NCI-H2227 treated with DMSO at 0.1 percent for 48 hours (cell line): ENCODE results near the gene UNC13B.
"Not testable (repeated sequence)": the region's sequence is repeated elsewhere in the genome, so short reads cannot be mapped to it uniquely, and the experiment has no call there.

Experiments used
- DNase-seq: peaks from one replicate; lab custom pipeline; 2025; lab: John Stamatoyannopoulos, UW

UNC13B gene

DNA sequence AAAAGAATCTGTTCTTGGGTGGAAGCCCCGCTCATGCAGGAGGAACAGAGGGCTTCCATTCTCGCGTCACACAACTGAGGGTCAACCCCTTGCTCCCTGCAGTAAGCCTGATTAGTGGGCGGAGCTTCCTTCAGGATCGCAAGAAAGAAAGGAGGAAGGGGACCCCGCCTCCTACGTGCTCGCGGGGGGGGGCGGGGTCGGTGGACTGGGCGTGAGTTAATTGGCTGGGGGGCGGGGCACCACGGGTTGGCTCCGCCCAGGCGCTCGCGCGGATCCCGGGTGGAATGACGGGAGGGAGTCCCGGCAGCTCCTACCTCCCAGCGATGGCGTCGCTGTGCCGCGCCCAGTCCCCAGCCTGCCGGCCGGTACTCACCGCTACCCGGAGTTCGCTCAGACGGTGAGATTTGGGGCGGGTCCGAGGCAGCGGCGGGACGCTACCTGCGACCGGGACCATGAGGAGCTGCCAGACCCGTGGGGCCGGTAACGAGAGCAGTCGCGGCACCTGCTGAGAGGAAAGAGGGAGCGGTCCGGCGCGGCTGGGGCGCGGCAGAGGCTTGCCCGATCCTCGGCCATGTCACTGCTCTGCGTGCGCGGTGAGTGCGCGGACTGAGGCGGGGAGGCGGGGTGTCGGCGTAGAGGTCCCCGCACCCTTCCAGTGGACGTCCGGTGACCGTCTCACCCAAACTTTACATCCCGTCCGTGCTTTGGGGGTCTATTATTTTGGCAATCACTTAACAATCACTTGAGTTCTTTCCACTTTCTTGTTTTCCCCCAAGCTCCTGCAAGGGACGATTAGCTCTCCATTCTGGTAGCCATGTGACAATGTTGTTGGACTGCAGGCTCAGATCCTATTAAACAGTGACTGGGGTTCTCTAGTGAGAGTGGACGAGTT, at the start of gene UNC13B:
TSS of gene UNC13B (plus strand) at position 297 of the 892 bp plus-strand sequence. CDS start at position 572, 275 bp downstream.
- DNase-seq, result peak; percentile 84

DNA sequence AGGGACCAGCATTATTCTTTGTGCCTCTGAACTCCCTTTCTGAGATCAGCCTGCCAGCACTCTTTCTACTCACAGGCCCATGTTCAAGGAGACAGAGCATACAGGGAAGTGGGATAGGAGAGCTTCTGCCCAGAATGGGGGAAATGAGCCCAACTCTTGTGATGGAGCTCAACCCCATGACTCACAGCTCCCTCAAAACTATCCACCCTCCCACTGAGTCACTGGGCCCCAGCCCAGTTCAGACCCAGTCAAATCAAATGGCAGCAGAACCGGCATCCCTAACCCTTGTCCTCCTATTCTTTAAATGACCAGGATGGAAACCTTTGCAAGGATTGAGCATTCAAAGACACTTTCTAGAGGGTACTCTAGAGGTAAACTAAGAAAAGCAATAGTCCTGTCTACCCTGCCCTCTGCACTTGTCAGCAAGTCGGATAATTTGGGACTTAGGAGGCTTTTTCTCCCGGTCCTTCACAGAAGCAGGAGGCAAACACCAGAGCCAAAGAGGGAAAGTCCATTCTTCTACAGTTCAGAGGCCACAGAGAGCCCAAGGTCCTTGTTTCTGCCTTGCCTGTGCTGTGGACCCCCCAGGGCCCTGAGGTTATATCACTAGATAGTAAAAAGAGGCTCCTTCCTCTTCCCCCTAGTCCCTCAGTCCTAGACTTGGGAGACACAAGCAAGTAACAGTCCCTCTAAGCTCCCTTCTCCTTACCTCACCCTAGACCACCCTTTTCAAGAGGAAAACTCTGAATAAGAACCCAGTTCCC, 49.4 kb upstream of the UNC13B start:
- DNase-seq, result no peak

DNA sequence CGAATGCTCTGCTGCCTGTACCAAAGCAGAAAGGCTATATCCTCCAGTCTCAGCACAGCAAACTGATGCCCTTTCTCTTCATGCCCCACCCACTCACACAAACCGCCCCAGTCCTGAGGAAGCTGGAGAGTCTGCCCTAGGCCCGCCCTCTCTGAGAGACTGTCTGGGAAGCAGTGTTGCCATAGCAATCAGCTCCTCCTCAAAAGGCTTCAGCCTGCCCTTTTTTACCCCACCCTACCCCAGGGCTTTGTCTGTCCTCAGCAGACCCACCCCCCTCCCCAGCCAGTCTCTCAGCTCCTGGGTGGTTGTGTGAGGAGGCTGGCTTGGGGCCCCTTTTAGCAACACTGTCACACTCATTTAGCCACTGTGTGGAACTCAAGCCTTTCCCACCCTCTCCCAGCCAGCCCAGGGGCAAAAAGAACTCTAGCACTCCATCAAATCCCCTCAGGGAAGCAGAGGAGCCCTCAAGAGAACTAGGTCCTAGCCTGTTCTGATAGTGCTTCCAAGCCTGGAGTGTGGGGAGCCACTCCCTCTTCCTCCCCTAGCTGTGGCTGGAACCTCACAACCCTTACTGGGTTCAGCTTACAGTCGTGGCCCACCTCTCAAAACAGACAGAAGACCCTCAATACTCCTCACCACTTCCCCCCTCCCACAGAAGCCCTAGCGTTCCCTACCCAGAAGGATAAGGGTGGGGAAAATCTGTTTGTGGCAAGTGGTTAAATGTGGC, 47.5 kb upstream of the UNC13B start:
- DNase-seq, result peak; percentile 85

DNA sequence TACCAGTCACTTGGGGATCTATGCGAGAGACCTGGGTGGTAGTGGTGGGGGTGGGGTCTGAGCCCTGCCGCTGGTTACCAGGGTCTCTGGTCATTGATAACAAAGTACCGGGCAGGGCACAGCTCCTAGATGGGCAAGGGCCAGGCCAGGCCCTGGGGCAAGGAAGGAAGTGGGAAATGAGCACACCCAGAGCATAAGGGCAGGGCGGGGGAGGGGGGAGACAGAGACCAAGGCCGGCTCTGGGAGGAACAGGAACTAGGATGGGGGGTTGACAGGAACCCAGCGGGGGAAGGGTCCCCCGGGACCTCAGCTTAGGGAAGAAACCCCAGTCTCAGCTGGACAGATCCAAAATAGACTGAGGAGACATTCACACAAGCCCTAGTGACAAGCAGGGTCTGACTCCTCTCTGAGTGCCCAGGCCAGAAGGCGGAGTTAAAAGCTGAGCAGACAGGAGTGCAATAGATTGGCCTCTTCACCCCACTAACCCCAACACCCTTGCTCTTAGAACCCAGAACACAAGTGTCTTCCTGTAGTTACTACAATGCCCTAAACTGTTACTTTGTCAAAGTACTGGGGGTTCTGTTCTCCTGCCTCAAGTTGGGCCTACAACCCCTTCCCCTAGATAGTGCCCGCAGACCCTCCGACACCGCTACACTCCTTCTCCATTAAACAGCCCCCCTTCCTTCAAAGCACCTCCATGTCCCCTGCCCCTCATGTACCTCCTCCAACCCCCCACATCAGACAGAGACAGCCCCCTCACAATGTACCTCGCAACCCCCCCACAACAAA, 46.8 kb upstream of the UNC13B start:
- DNase-seq, result no peak

DNA sequence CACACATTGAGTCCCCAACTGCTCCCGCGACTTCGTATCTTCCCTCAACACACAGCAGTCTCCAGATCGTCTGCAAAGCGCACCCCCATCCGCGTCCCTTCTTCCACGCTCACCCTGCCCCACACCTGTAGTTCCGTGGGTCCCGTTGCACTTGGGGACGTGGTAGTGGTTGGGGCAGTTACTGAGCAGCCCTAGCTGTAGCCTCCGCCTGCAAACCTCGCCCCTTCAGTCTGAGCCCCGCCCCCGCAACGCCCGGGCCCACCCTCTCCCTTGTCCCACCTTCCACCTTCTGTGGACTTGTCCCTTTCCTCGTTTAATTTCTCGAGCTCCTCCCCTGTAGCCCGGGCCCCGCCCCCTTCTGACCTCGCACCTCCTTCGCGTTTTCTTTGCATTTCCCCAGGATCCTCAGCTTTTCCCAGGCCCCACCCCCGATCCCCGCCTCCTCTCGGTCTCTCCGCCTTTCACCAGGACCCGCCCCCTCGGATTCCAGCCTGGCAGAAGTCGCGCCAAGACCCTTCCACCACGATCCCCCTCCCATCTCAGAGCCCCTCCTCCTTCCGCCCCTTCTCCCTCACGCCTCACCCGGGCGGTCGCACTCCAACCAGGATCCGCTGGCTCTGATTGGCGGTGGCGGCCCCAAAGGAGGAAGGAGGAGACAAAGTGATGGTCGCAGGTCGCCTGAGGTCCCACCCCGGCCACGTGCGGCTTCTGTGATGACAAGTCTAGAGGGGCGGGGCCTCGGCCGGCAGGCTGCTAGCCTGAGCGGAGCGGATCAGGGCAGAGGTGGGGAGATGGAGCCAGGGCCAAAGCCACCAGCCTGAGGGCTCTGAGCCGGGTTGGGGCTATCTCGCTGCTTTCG, 45.9 kb upstream of the UNC13B start, which contains the start of gene ATOSB:
TSS of gene ATOSB (minus strand) at position 183 of the 859 bp plus-strand sequence. CDS start 7,588 bp downstream, outside the sequence.
- DNase-seq, result peak; percentile 94

DNA sequence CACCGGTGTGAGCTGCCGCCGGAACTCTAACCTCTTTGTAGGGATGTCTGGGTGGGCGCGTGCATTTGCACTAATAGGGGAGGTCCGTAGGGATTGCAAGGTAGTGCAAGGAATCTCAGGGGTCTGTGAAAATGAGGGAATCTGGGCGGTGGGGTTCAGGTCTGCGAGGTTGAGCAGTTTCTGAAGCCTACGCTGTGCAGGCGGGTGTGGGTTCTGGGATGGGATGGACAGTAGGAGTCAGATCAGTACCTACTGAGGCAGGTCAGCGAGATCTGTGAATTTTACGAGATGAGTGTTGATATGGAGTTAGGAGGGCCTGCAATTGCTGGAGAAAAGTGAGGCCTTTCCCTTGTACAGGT, 45.3 kb upstream of the UNC13B start:
- no peak for DNase-seq

DNA sequence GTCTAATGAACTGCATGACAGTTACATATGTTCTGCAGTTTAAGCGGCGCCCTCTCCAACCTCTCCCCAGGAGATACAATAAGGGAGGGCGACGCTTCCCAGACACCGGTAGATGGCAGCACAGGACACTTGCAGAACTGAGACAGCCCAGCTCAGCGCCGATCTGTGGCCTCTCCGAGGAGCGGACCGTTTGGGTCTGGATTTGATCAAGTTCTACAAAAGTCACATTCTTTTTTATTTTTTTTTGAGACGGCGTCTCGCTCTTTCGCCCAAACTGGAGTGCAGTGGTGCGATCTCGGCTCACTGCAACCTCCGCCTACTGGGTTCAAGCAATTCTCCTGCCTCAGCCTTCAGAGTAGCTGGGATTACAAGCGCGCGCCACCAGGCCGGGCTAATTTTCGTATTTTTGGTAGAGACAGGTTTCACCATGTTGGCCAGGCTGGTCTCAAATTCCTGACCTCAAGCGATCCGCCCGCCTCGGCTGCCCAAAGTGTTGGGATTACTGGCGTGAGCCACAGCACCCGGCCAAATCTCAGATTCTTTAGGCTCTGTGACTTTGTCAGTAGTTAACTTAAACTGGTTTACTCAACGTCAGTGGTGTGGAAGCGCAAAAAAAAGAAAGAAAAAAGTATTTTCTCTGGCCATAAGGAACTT, 44.8 kb upstream of the UNC13B start:
- peak; percentile 64 for DNase-seq

DNA sequence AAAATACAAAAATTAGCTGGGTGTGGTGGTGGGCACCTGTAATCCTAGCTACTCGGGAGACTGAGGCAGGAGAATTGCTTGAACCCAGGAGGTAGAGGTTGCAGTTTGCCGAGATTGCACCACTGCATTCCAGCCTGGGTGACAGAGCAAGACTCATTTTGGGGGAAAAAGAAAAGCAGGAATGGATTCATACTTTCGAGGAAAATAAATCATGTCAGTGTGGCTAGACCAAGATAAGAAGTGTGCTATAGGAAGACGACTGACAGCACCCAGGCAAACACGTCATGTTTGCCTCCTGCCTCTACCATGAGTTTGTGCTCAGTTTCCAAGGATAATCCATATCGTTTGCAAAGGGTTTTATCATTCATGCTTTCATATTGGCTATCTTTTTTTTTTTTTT, 26.9 kb upstream of the UNC13B start:
- no peak for DNase-seq

DNA sequence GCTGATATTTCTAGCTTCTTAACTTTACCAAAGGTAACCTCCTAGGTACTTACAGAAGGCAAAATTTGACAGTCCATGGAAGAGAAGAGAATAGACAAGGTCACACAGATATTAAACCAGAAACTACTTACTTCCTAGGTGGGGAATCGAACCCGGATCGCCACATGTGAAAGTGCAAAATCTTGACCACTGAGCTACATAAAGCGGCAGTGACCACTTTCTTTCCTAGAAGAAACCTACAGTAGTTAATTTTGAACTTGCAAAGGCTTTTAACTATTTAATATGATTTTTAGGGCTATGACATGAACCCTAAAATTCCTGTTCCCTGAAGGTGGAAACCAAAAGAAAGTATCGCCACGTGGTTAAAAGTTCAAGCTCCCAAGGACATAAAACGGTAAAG, 25.8 kb upstream of the UNC13B start:
- no peak for DNase-seq

DNA sequence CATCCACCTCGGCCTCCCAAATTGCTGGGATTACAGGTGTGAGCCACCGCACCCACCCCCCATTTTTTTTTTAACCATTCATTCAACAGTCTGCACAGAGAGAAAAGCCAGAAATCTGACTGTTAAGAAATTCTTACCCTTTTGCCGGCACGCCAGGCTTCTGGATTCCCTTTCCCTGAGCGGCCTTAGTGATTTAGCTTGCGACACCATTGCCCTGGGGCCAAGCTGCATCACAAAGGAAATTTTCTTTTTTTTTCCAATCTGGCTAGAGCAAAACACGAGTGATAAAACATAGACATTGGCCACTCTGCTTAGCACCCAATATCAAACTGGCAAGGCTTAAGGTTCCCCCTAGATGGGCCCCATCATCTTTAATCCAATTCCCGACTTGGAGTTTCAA, 24.9 kb upstream of the UNC13B start:
- no peak for DNase-seq

DNA sequence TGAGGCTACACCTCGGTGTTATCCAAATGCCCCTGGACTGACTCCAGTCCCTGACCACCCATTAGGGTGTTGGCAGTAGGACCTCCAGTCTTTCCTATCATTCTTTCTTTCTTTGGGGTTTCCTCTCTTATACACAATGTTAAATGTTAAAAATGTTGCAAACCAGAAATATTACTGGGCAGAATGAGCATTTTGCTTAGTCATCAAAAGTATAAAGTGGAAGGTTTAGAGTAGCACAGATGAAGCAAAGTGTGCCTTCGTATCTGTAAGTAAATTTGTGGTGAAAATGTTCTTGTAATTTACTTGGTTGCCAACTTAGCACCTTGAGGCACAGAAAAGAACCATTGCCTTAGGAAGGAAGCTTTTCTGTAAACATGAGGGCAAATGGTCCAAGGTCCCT, 21.7 kb upstream of the UNC13B start:
- DNase-seq, result no peak

DNA sequence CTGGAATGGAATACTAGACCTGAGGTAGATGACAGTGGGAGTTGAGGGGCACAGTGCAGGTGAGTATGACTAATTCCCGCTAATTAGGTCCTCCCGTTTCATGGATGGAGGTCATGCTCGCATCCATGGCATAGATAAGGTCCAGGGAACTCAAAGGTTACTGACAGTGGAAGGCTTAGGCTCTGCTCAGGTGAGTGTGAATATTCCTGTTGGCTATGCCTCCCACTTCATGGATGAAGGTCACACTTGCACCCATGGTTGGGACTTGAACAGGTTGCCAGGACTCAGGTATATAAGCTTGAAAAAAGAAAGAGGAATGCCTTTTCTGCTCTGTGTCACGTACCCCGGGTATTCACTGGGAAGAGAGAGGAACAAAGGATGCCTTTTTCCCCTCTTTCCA, 19.8 kb upstream of the UNC13B start:
- DNase-seq, result no peak

DNA sequence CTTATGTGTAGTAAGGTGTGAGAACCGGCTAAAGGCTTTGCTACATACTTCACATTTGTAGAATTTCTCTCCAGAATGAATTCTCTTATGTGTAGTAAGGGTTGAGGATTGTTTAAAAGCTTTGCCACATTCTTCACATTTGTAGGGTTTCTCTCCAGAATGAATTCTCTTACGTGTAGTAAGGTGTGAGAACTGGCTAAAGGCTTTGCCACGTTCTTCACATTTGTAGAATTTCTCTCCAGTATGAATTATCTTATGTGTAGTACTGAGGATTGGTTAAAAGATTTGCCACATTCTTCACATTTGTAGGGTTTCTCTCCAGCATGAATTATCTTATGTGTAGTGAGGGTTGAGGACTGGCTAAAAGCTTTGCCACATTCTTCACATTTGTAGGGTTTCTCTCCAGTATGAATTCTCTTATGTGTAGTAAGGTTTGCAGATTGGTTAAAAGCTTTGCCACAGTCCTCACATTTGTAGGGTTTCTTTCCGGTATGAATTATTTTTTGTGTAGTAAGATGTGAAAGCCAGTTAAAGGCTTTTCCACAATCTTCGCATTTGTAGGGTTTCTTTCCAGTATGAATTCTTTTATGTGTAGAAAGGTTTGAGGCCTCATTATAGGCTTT, 13.8 kb upstream of the UNC13B start:
- not testable (repeated sequence) for DNase-seq

DNA sequence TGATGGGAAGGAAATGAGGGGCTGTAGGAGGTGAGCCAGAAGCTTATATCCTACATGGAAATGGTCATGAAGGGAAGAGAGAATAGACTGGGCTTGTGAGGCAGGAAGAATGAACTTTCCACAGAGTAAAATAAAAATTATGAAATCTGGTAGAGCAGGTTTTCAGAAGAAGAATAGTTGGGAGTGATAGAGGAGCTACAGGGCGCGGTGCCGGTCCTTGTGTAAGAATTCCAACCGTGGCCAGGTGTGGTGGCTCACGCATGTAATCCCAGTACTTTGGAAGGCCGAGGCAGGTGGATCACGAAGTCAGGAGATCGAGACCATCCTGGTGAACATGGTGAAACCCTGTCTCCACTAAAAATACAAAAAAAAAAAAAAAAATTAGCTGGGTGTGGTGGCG, 8.9 kb upstream of the UNC13B start:
- DNase-seq, result no peak

DNA sequence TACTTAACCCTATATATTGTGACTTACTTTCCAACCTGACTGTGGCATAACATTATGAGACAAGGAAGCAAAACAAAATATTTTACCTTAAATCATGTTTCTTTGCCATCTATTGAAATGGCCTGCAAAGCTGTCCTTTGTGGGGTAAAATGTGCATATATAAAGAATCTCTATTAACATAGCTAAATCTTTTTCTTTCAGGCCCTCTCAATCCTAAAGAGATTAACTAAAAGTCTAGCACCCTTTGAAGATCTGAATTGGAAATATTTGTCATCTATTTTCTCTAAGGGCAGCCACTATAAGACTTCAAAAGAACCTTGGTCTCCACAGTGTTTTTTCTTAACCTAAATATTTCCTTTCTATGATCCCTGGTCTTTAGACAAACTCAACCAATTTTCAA, 5.0 kb upstream of the UNC13B start:
- no peak for DNase-seq

DNA sequence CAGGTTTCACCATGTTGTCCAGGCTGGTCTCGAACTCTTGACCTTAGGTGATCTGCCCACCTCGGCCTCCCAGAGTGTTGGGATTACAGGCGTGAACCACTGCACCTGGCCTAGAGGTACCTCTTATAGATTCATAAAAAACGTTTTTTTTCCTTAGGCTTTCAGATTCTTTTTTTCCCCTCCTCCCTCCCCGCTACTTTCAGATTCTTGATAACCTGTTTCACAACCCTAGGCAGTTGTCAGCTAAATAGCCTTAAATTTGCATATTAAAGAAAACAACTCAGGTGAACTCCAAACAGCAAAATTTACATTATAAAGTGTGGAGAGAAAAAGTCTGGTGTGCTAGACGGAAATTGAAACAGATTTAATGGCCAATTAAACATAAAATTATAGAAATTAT, 4.0 kb upstream of the UNC13B start:
- DNase-seq, result not testable (repeated sequence)

DNA sequence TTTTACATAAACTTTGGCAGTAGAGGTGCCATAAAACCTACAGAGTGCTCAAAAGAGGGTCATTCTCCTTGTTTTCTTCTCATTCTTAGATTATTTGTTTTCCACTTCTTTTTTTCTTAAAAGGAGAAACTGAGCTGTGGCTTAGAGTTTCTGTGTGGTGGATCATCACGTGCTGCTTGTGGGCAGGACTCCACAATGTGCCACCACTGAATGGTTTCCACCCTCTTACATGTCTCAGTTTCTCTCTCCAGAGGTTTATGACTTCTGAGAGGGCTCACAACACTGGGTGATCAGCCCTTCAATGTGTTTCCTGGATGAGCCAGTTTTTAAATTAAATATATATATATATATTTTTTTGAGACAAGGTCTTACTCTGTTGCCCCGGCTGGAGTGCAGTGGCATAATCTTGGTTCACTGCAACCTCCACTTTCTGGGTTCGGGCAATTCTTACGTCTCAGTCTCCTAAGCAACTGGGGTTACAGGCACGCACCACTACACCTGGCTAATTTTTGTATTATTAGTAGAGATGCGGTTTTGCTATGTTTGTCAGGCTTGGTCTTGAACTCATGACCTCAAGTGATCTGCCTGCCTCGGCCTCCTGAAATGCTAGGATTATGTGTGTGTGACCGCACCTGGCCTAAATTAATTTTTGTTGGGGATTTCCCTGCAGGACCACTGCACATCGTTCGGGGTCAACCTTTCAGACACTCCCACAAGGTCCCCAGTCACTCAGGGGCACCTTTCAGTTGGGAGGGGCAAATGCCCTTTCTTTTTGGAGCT, 3.1 kb upstream of the UNC13B start:
- DNase-seq, result no peak

DNA sequence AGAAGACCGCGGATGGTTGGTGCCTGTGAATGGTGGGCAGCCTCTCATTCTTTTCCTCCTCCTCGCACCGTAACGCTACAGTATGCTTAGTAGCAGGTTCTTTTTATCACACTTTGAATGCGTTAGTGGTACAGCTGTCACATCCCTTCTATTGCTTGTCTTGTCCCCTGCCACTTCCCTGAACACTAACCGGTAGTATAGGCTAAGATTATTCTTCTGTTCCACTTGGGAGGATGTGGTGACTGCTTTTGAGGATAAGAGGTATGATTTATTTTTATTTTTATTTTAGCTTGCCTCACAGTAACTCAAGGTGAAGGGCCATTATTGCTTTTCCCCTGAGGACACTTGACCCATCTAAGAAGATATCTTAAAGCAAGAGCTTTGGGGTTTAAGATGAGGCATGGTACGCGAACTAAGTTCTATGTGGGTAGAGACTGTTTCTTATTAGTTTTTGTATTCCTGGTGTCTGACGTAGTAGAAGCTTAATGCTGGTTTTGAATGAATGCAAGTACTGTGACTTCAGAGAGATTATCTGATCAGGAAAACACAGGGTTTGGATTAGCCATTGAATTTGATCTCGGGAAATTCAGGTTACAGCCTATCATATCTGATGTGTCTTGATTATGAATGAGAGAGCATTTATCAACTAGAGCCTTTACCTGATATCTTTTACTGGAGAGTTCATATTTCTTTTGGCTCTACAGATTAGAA, 951 bp downstream of the UNC13B start:
- peak; percentile 1 for DNase-seq
